Prostate gland (tissue), 2 donors: Measurements from ENCODE around the gene NEURL1. TPM values are rescaled to one million over a fixed set of nuclear protein-coding genes. Genes with fewer than 3 reads are reported as not detected.

Experiments used
- DNase-seq: peaks from one replicate; pipeline ENCODE4 v3.0.0-alpha.2; 2019; ENCODE audit warnings: low spot score
- H3K27ac ChIP-seq, 2 donors: fragments of 200-600 bp; sonication (generic); 2 replicates each; pipeline ENCODE4 v1.5.1; 2017 to 2019
- H3K27me3 ChIP-seq: fragments of 200-600 bp; sonication (generic); replicated peaks from 2 replicates; pipeline ENCODE4 v1.5.1; 2019; ENCODE audit not compliant: insufficient read depth
- H3K36me3 ChIP-seq, 2 donors: fragments of 200-600 bp; sonication (generic); 1 replicate in 1 of 2; 2 replicates in 1 of 2; pipeline versions ENCODE4 v1.5.1 to v1.8.1; 2017 to 2019
- H3K4me1 ChIP-seq: fragments of 200-600 bp; sonication (generic); replicated peaks from 2 replicates; pipeline ENCODE4 v1.5.1; 2019
- H3K4me3 ChIP-seq, 2 donors: fragments of 200-600 bp; sonication (generic); 2 replicates each; pipeline ENCODE4 v1.5.1; 2017 to 2019
- H3K9me3 ChIP-seq: fragments of 200-600 bp; sonication (generic); 2 replicates; pipeline ENCODE4 v1.5.1; 2017
- CTCF ChIP-seq, 4 experiments: fragments of 200-600 bp in 2 of 4; fragments of 450-650 bp in 2 of 4; sonication (generic) in 2 of 4; IDR thresholded peaks; 1 replicate in 3 of 4; 2 replicates in 1 of 4; pipeline ENCODE4 v1.5.1; 2016 to 2019; ENCODE audit warnings: antibody characterized with exemption in 4 of 4, mild to moderate bottlenecking in 2 of 4, moderate library complexity in 2 of 4
- POLR2A ChIP-seq: fragments of 450-650 bp; IDR thresholded peaks from one replicate; pipeline ENCODE4 v1.6.1; 2016; ENCODE audit warnings: antibody characterized with exemption, mild to moderate bottlenecking
- POLR2AphosphoS5 ChIP-seq: sonication (generic); formaldehyde crosslinking; IDR thresholded peaks from one replicate; pipeline ENCODE4 v1.6.1; 2017; ENCODE audit warnings: antibody characterized with exemption
- WGBS: methylation state at CpG from one replicate; pipeline ENCODE4 v1.1.5; 2018; 5-methylcytosine and 5-hydroxymethylcytosine counted together
- intact Hi-C: fragments of 100-400 bp; cut with DNase I; formaldehyde crosslinking; loops from one replicate; pipeline ENCODE4 v1.14.2; 2022
- total RNA-seq, 2 donors: library from RNA; depleted of rRNA; stranded (reverse); fragments of >200 nt; gene quantifications; one replicate each; pipeline ENCODE4 v1.1.0, GENCODE V29; 2016

The NEURL1 gene
- total RNA-seq, 2 donors from 2014 or later = 0.96 to 10.5 TPM

DNA sequence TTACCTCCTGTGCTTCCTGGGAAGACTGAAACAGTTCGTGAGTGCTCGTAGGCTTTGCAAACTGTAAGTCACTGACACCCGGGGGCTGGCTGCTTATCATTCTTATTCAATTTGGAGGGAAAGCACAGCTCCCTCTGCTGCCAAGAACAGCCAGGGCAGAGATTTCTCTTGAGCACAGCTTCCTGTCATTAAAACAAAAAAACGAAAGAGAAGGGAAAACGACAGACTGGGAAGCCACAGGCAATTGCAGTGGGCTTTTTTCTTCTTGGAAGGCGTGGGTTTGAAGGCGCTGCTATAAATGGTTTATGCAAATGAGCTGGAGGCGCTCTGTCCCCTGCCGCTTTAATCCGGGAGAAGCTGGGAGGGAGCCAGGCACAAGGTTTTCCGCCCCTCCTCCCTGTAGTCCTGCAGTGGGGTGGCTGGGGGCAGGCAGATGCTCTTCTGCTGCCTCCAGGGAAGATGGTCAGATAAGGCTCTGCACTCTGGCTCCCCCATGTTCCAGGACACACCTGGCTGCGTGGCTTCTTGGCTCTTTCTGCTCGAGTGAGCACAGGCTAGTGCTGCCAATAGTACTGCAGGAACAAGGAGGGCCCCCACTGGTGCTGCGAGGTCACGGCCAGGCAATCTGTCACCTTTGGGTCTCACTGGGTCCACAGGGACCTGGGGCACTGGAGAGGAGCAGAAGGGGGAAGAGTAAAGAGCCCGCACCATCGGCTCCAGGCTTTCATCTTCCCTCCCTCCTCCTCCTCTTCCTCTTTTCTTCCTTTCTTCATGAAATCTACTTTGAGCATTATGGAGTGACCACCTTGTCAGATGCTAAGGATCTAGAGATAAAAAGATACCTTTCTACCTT lies 49.5 kb downstream of the NEURL1 start:
- Histone ChIP-seq H3K27ac (no peak overlapping the region), H3K4me1 (peaks cover 4% of the 10 kb centered on the region), H3K36me3 (no peaks in the 10 kb centered on the region), H3K27me3 (no peaks in the 10 kb centered on the region), H3K4me3 (peak overlapping the region; percentile 5 to 21), H3K9me3 (no peaks in the 10 kb centered on the region)
- WGBS = 10% methylated on average over 17 of the region's 17 CpGs
- DNase-seq = peak; percentile 25
- TF ChIP-seq CTCF (IDR thresholded peaks at IDR 0.05) = peak in 2 of 4 experiments; percentile 16 to 19
- no peak for TF ChIP-seq POLR2A
- intact Hi-C loops = no loop called here

DNA sequence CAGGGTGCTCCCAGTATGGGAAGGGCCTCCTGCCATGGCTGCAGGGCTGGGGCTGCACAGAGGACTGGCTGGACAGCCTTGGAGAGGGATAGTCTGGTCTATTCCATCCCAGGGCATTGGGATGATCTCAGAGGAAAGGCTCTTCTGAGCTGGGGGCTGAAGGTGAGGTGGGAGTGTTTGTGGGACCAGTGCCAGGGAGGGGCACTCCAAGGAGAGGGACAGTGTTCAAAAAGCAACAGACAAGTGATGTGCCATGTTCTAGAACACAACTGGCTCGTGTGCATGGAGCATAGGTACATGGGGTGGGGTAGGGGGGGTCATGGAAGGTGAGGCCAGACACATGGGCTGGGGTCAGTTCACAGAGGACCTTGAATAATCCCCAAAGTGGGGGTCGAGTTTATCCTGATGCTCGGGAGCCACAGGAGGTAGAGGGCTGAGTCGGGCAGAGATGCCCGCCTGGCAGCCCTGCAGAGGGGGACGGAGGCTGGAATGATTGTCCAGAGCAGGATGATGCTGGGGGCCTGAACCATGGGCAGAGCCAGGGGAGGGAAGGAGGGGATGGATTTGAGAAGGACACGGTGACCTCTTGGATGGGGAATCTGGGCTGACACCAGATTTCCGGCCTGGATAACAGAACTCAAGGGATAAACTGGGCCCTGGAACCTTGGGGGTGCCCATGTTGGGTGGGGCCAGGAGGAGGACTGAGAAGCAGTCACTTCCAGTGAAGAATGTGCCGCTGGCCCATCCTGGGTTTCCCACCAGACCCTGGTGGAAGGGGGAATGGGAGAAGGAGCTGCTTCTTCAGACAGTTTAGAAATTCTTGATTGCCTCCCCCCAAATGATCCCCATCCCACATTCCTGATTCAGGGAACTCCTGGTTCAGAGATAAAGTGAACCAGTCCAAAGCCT lies 50.4 kb downstream of the NEURL1 start:
- intact Hi-C loops = no loop called here
- TF ChIP-seq POLR2AphosphoS5 = no peak
- TF ChIP-seq POLR2A = no peak
- no peak for TF ChIP-seq CTCF (IDR thresholded peaks at IDR 0.05)
- no peak for DNase-seq
- Histone ChIP-seq H3K36me3 (no peaks in the 10 kb centered on the region), H3K4me1 (peaks cover 4% of the 10 kb centered on the region), H3K27ac (no peak overlapping the region), H3K4me3 (no peak overlapping the region), H3K9me3 (no peaks in the 10 kb centered on the region), H3K27me3 (no peaks in the 10 kb centered on the region)
- 94% methylated on average over 9 of the region's 9 CpGs for WGBS

DNA sequence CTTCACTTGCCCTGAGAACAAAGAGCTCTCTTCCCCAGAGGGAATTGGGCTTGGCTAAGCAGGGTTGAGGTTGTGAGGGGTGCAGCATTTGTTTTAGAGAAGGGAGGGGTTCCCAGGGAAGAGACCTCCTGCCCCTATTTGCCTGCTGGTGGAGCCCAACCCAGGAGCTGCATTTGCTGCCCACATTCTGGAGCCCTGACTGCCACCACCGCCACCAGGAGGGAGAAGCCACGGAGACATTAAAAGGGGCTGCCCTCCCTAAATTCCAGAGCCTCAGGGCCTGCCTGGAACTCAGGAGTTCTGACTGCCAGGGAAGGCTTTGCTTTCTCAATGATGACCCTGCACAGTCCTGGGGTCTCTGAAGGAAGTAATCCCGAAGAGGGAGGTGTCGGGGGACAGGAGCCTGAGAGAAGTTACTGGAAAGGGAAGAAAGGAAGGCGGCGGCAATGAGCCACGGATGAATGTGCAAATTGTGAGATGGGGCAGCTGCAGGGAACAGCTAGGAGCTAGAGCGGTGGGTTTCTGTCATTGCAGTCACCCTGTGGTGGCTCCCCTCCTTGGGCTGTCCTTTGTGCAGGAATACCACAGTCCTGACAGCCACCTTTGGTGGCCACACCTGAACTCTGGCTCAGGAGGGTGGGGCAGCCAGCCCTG lies 51.3 kb downstream of the NEURL1 start:
- intact Hi-C loops = no loop called here
- Histone ChIP-seq H3K4me1 (peaks cover 4% of the 10 kb centered on the region), H3K4me3 (no peak overlapping the region), H3K27me3 (no peaks in the 10 kb centered on the region), H3K27ac (no peak overlapping the region), H3K9me3 (no peaks in the 10 kb centered on the region), H3K36me3 (no peaks in the 10 kb centered on the region)
- WGBS = 92% methylated on average over 8 of the region's 8 CpGs
- no peak for DNase-seq
- TF ChIP-seq POLR2AphosphoS5 (no peak), POLR2A (no peak), CTCF (IDR thresholded peaks at IDR 0.05) (no peak)

DNA sequence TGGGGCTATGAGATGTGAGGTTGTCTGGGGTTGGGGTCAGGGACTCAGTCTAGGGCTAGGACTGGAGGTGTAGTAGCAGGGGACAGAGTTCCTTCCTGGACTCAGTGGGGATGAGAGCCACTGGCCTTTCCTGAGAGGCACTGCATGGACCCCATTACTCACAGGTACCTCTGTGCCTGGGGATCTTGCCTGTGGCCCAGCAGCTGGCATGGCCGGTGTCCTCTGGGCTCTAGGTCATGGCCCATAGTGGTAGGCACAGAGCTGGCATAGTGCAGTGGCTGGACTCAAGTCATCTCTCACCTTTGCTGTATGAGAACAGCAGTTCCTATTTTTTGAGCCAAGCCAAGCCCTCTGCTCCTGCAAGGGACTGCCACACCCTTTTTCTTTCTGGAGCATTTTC lies 51.9 kb downstream of the NEURL1 start:
- TF ChIP-seq CTCF (IDR thresholded peaks at IDR 0.05) (no peak), POLR2AphosphoS5 (no peak), POLR2A (no peak)
- DNase-seq = no peak
- Histone ChIP-seq H3K4me1 (peaks cover 4% of the 10 kb centered on the region), H3K9me3 (no peaks in the 10 kb centered on the region), H3K4me3 (no peak overlapping the region), H3K27me3 (no peaks in the 10 kb centered on the region), H3K27ac (no peak overlapping the region), H3K36me3 (no peaks in the 10 kb centered on the region)
- 100% methylated on average over 1 of the region's 1 CpG for WGBS
- intact Hi-C loops = no loop called here
